Measurements from ENCODE around the gene CLDN22. TPM values are rescaled to one million over a fixed set of nuclear protein-coding genes. Genes with fewer than 3 reads are reported as not detected.

The CLDN22 gene
- total RNA-seq, 1 donor, result not detected

DNA sequence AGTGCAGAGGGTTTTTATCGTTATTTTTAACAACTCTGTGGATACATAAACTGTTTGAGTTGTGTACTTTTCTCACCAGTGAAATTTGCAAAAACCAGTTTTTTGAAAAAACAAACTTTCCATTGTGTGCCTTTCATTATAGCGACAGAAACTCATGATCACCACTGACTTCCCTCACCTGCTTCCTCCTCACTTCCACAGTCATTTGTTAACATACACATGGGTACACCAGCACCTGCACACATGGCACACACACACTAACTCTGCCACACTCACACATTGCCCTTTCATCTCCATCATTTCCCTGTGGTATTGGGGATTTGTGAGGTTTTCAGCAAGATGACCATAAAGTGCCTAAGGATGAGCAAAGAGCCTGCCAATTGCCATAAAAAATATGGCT is 20.6 kb downstream of the CLDN22 start:
- Histone ChIP-seq H3K27ac (ENCODE audit: low read depth, low read length) (no peak overlapping the region), H3K79me2 (ENCODE audit: insufficient read depth, low read length) (no peaks in the 10 kb centered on the region), H3K4me2 (ENCODE audit: insufficient read depth, low read length) (no peak overlapping the region), H3K27me3 (ENCODE audit: insufficient read depth, low read length) (no peaks in the 10 kb centered on the region), H3K4me1 (ENCODE audit: insufficient read depth, low read length) (no peaks in the 10 kb centered on the region), H3K9me3 (ENCODE audit: low read depth, low read length) (no peaks in the 10 kb centered on the region), H3K36me3 (ENCODE audit: insufficient read depth, low read length) (peaks cover 33% of the 10 kb centered on the region), H4K20me1 (ENCODE audit: insufficient read depth, low read length) (no peaks in the 10 kb centered on the region), H2AFZ (ENCODE audit: low read length) (no peak overlapping the region), H3K4me3 (ENCODE audit: insufficient read depth, low read length) (no peak overlapping the region)
- DNase-seq (ENCODE audit: insufficient read length, low spot score, missing footprints), result no peak
- TF ChIP-seq, protein P1, sequence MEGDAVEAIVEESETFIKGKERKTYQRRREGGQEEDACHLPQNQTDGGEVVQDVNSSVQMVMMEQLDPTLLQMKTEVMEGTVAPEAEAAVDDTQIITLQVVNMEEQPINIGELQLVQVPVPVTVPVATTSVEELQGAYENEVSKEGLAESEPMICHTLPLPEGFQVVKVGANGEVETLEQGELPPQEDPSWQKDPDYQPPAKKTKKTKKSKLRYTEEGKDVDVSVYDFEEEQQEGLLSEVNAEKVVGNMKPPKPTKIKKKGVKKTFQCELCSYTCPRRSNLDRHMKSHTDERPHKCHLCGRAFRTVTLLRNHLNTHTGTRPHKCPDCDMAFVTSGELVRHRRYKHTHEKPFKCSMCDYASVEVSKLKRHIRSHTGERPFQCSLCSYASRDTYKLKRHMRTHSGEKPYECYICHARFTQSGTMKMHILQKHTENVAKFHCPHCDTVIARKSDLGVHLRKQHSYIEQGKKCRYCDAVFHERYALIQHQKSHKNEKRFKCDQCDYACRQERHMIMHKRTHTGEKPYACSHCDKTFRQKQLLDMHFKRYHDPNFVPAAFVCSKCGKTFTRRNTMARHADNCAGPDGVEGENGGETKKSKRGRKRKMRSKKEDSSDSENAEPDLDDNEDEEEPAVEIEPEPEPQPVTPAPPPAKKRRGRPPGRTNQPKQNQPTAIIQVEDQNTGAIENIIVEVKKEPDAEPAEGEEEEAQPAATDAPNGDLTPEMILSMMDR (IDR thresholded peaks at IDR 0.05; ENCODE audit: extremely low read depth, low read depth, low read length), result no peak

DNA sequence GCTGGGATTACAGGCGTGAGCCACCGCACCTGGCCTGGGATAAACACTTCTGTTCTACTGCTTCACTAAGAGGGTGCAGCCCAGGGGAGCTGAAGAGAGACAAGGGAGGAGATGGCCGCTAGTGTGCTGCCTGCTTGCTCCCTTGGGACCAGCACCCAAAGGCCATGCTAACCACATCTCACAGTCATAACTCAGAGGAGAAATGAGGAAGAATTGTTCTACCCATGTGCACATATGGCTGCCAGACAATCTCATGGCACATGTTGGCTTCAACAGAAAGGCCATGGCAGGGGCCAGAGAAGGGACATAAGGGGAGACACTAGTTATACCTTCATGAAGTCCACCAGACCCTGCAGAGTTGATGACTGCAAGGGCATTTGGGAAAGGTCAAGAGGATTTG is 22.4 kb downstream of the CLDN22 start:
- Histone ChIP-seq H3K4me2 (ENCODE audit: insufficient read depth, low read length) (no peak overlapping the region), H3K36me3 (ENCODE audit: insufficient read depth, low read length) (peaks cover 33% of the 10 kb centered on the region)

DNA sequence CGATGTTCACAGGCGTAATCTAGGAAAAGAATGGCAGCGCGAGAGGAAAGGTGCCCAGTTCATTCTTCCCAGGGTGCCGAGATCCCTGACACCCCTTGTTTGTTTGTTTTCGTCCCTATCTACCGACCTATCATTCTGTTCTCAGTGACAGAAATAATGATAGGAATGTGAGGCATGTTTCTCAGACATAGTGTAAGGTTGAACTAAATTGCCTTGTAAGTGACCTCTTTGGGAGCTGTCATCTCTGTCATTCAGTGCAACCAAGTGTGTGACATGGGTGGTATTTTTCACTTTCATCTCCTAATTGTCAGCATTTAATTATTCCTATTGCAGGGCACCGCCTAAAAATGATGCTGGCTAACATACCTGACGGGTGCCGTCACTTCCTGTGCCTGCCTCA is 24.4 kb downstream of the CLDN22 start:
- Histone ChIP-seq H3K4me2 (ENCODE audit: insufficient read depth, low read length) (no peak overlapping the region), H3K79me2 (ENCODE audit: insufficient read depth, low read length) (no peaks in the 10 kb centered on the region), H3K4me3 (ENCODE audit: insufficient read depth, low read length) (no peak overlapping the region), H2AFZ (ENCODE audit: low read length) (no peak overlapping the region), H3K9me3 (ENCODE audit: low read depth, low read length) (no peaks in the 10 kb centered on the region), H3K27ac (ENCODE audit: low read depth, low read length) (no peak overlapping the region), H3K4me1 (ENCODE audit: insufficient read depth, low read length) (no peaks in the 10 kb centered on the region), H4K20me1 (ENCODE audit: insufficient read depth, low read length) (no peaks in the 10 kb centered on the region), H3K27me3 (ENCODE audit: insufficient read depth, low read length) (no peaks in the 10 kb centered on the region), H3K36me3 (ENCODE audit: insufficient read depth, low read length) (peaks cover 37% of the 10 kb centered on the region)
- DNase-seq (ENCODE audit: insufficient read length, low spot score, missing footprints), result no peak
- TF ChIP-seq, protein P1 (IDR thresholded peaks at IDR 0.05; ENCODE audit: extremely low read depth, low read depth, low read length), result no peak

More for the DNA sequence above, 22.4 kb downstream of the CLDN22 start:
- TF ChIP-seq, protein P1 (IDR thresholded peaks at IDR 0.05; ENCODE audit: extremely low read depth, low read depth, low read length), result no peak
- H3K4me3 ChIP-seq (ENCODE audit: insufficient read depth, low read length), result no peak overlapping the region
- no peaks in the 10 kb centered on the region for H3K9me3 ChIP-seq (ENCODE audit: low read depth, low read length)
- H3K79me2 ChIP-seq (ENCODE audit: insufficient read depth, low read length), result no peaks in the 10 kb centered on the region
- no peaks in the 10 kb centered on the region for H4K20me1 ChIP-seq (ENCODE audit: insufficient read depth, low read length)
- DNase-seq (ENCODE audit: insufficient read length, low spot score, missing footprints), result no peak
- no peaks in the 10 kb centered on the region for H3K27me3 ChIP-seq (ENCODE audit: insufficient read depth, low read length)
- no peaks in the 10 kb centered on the region for H3K4me1 ChIP-seq (ENCODE audit: insufficient read depth, low read length)
- no peak overlapping the region for H3K27ac ChIP-seq (ENCODE audit: low read depth, low read length)
- H2AFZ ChIP-seq (ENCODE audit: low read length), result no peak overlapping the region

DNA sequence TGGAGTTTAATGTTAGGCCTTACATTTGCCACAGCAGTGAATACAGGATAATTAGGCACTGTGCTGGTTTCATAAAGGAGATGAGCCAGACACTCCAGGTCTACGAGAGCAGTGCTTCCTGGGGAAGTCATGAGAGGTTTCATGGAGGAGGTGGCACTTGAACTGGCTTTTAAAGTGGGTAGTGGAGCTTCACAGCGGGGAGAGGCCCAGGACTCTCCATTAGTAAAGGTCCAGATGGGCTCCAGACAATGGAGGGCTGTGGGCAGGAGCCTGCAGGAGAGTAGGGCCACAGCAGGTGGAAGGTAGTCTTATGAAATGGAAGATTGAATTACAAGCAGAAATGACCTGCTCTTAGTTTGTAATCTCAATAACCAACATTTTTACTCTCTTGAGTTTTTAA is 29.0 kb downstream of the CLDN22 start:
- Histone ChIP-seq H3K79me2 (ENCODE audit: insufficient read depth, low read length) (no peaks in the 10 kb centered on the region), H3K4me3 (ENCODE audit: insufficient read depth, low read length) (no peak overlapping the region), H3K9me3 (ENCODE audit: low read depth, low read length) (no peaks in the 10 kb centered on the region), H3K4me2 (ENCODE audit: insufficient read depth, low read length) (no peak overlapping the region), H3K4me1 (ENCODE audit: insufficient read depth, low read length) (no peaks in the 10 kb centered on the region), H3K36me3 (ENCODE audit: insufficient read depth, low read length) (peaks cover 55% of the 10 kb centered on the region), H3K27ac (ENCODE audit: low read depth, low read length) (no peak overlapping the region), H3K27me3 (ENCODE audit: insufficient read depth, low read length) (no peaks in the 10 kb centered on the region), H2AFZ (ENCODE audit: low read length) (no peak overlapping the region), H4K20me1 (ENCODE audit: insufficient read depth, low read length) (no peaks in the 10 kb centered on the region)
- TF ChIP-seq, protein P1 (IDR thresholded peaks at IDR 0.05; ENCODE audit: extremely low read depth, low read depth, low read length), result no peak
- no peak for DNase-seq (ENCODE audit: insufficient read length, low spot score, missing footprints)
